HEK293 (cell line): ENCODE data around the gene FILIP1L.

Experiments
- CTCF ChIA-PET: fragments of 350-600 bp; formaldehyde crosslinking; extraction: SDS; loops from one replicate; lab custom pipeline; 2021; ENCODE audit warnings: antibody characterized with exemption; lab: Yijun Ruan, JAX
- POLR2A ChIA-PET: fragments of 300-600 bp; formaldehyde crosslinking; extraction: SDS; loops from one replicate; lab custom pipeline; 2020; ENCODE audit warnings: antibody characterized with exemption, inconsistent platforms; lab: Yijun Ruan, JAX
- H3K27ac ChIP-seq: fragments of 200-500 bp; sonication (Bioruptor generic); 2 replicates; pipeline ENCODE4 v1.5.1; 2014; ENCODE audit warnings: low read depth, low read length, control low read depth, inconsistent platforms; ENCODE audit errors: extremely low read depth
- H3K36me3 ChIP-seq, 2 experiments: fragments of 200-500 bp in 1 of 2; sonication (Bioruptor generic) in 1 of 2; 1 replicate in 1 of 2; 2 replicates in 1 of 2; pipeline ENCODE4 v1.5.1; 2014 to 2017; ENCODE audit warnings: inconsistent platforms in 2 of 2, low read length in 2 of 2; ENCODE audit not compliant: control insufficient read depth in 2 of 2, insufficient read depth in 1 of 2
- H3K4me1 ChIP-seq: fragments of 200-500 bp; sonication (Bioruptor generic); 2 replicates; pipeline ENCODE4 v1.5.1; 2014; ENCODE audit warnings: mild to moderate bottlenecking, low read length, inconsistent platforms; ENCODE audit not compliant: control insufficient read depth, insufficient read depth
- H3K4me3 ChIP-seq: 2 replicates; pipeline ENCODE4 v1.5.1; 2011; ENCODE audit warnings: low read depth, mild to moderate bottlenecking, control low read depth, low read length, moderate library complexity
- H3K9me3 ChIP-seq: fragments of 200-500 bp; sonication (Bioruptor generic); 2 replicates; pipeline ENCODE4 v1.5.1; 2014; ENCODE audit warnings: low read depth, low read length, inconsistent platforms; ENCODE audit not compliant: control insufficient read depth, insufficient read depth
- GLI2 ChIP-seq: fragments of 450-650 bp; formaldehyde crosslinking; IDR thresholded peaks from 2 replicates; pipeline ENCODE4; 2017; ENCODE audit warnings: missing biosample characterization, missing genetic modification characterization, low read depth, borderline replicate concordance
- KLF16 ChIP-seq: fragments of 450-650 bp; formaldehyde crosslinking; IDR thresholded peaks from 2 replicates; pipeline ENCODE4 v1.5.1; 2017; ENCODE audit warnings: missing biosample characterization, missing genetic modification characterization
- MZF1 ChIP-seq: fragments of 450-650 bp; formaldehyde crosslinking; IDR thresholded peaks from 2 replicates; pipeline ENCODE4 v1.5.1; 2017; ENCODE audit warnings: missing biosample characterization, missing genetic modification characterization, borderline replicate concordance
- ZNF138 ChIP-seq: fragments of 450-650 bp; formaldehyde crosslinking; IDR thresholded peaks from 2 replicates; pipeline ENCODE4 v1.5.1; 2016; ENCODE audit warnings: missing biosample characterization, missing genetic modification characterization, borderline replicate concordance
- ZNF184 ChIP-seq: fragments of 450-650 bp; IDR thresholded peaks from 2 replicates; pipeline ENCODE4 v1.5.1; 2018; ENCODE audit warnings: missing biosample characterization, mild to moderate bottlenecking, missing genetic modification characterization
- ZNF202 ChIP-seq: fragments of 450-650 bp; formaldehyde crosslinking; IDR thresholded peaks from 2 replicates; pipeline ENCODE4 v1.5.1; 2016; ENCODE audit warnings: missing biosample characterization, missing genetic modification characterization, borderline replicate concordance
- ZNF24 ChIP-seq: fragments of 450-650 bp; formaldehyde crosslinking; IDR thresholded peaks from 2 replicates; pipeline ENCODE4 v1.5.1; 2016; ENCODE audit warnings: missing biosample characterization, missing genetic modification characterization
- ZNF248 ChIP-seq: fragments of 450-650 bp; formaldehyde crosslinking; IDR thresholded peaks from 2 replicates; pipeline ENCODE4 v1.5.1; 2017; ENCODE audit warnings: missing biosample characterization, missing genetic modification characterization
- ZNF341 ChIP-seq: fragments of 450-650 bp; formaldehyde crosslinking; IDR thresholded peaks from 2 replicates; pipeline ENCODE4; 2016; ENCODE audit warnings: low read depth, missing biosample characterization, missing genetic modification characterization
- ZNF391 ChIP-seq: fragments of 450-650 bp; formaldehyde crosslinking; IDR thresholded peaks from 2 replicates; pipeline ENCODE4 v1.5.1; 2016; ENCODE audit warnings: low read depth, missing biosample characterization, missing genetic modification characterization, borderline replicate concordance
- TF ChIP-seq, protein P1 (sequence below): fragments of 450-650 bp; formaldehyde crosslinking; IDR thresholded peaks from 2 replicates; pipeline ENCODE4 v1.5.1; 2016; ENCODE audit warnings: missing biosample characterization, missing genetic modification characterization, borderline replicate concordance
- TF ChIP-seq, protein P2 (sequence below): fragments of 450-650 bp; formaldehyde crosslinking; IDR thresholded peaks from 2 replicates; pipeline ENCODE4 v1.5.1; 2016; ENCODE audit warnings: missing biosample characterization, missing genetic modification characterization
- TF ChIP-seq, protein P3 (sequence below): fragments of 450-650 bp; formaldehyde crosslinking; IDR thresholded peaks from 2 replicates; pipeline ENCODE4 v1.5.1; 2016; ENCODE audit warnings: missing biosample characterization, missing genetic modification characterization
- TF ChIP-seq, protein P4 (sequence below): fragments of 450-650 bp; formaldehyde crosslinking; IDR thresholded peaks from 2 replicates; pipeline ENCODE4 v1.5.1; 2016; ENCODE audit warnings: missing biosample characterization, missing genetic modification characterization, borderline replicate concordance
- TF ChIP-seq, protein P5 (sequence below): fragments of 450-650 bp; formaldehyde crosslinking; IDR thresholded peaks from 2 replicates; pipeline ENCODE4 v1.5.1; 2016; ENCODE audit warnings: missing biosample characterization, missing genetic modification characterization

FILIP1L gene

DNA sequence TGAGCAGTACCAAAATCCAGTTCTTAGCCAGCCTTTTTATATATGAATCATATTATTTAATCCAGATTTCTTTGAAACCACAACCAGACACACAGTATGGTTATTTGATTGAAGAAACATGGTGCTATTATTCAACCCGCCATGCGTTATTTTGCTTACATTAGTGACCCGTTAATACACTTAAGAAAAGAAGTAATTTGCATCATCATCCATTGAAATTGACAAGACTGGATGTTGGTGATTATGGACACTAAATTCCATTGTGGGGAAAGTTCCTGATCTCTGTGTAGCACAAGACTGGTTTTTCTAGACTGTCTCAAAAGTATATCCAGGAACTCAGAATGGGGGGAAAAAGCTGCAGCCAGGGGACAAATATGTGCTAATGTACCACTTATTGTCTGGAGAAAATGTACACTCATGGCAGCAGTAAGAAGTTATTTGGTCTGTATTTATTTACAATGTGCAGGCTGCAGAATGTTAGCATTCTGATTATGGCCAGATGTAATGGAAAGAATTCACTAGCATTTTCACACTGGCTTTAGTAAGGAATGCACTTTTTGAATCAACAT is 80.3 kb downstream of the FILIP1L start (continued):
- TF ChIP-seq, protein P1, sequence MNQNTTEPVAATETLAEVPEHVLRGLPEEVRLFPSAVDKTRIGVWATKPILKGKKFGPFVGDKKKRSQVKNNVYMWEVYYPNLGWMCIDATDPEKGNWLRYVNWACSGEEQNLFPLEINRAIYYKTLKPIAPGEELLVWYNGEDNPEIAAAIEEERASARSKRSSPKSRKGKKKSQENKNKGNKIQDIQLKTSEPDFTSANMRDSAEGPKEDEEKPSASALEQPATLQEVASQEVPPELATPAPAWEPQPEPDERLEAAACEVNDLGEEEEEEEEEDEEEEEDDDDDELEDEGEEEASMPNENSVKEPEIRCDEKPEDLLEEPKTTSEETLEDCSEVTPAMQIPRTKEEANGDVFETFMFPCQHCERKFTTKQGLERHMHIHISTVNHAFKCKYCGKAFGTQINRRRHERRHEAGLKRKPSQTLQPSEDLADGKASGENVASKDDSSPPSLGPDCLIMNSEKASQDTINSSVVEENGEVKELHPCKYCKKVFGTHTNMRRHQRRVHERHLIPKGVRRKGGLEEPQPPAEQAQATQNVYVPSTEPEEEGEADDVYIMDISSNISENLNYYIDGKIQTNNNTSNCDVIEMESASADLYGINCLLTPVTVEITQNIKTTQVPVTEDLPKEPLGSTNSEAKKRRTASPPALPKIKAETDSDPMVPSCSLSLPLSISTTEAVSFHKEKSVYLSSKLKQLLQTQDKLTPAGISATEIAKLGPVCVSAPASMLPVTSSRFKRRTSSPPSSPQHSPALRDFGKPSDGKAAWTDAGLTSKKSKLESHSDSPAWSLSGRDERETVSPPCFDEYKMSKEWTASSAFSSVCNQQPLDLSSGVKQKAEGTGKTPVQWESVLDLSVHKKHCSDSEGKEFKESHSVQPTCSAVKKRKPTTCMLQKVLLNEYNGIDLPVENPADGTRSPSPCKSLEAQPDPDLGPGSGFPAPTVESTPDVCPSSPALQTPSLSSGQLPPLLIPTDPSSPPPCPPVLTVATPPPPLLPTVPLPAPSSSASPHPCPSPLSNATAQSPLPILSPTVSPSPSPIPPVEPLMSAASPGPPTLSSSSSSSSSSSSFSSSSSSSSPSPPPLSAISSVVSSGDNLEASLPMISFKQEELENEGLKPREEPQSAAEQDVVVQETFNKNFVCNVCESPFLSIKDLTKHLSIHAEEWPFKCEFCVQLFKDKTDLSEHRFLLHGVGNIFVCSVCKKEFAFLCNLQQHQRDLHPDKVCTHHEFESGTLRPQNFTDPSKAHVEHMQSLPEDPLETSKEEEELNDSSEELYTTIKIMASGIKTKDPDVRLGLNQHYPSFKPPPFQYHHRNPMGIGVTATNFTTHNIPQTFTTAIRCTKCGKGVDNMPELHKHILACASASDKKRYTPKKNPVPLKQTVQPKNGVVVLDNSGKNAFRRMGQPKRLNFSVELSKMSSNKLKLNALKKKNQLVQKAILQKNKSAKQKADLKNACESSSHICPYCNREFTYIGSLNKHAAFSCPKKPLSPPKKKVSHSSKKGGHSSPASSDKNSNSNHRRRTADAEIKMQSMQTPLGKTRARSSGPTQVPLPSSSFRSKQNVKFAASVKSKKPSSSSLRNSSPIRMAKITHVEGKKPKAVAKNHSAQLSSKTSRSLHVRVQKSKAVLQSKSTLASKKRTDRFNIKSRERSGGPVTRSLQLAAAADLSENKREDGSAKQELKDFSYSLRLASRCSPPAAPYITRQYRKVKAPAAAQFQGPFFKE (tag by site-specific recombination) = no peak
- TF ChIP-seq ZNF202 = no peak
- TF ChIP-seq, protein P2, sequence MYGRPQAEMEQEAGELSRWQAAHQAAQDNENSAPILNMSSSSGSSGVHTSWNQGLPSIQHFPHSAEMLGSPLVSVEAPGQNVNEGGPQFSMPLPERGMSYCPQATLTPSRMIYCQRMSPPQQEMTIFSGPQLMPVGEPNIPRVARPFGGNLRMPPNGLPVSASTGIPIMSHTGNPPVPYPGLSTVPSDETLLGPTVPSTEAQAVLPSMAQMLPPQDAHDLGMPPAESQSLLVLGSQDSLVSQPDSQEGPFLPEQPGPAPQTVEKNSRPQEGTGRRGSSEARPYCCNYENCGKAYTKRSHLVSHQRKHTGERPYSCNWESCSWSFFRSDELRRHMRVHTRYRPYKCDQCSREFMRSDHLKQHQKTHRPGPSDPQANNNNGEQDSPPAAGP = no peak

DNA sequence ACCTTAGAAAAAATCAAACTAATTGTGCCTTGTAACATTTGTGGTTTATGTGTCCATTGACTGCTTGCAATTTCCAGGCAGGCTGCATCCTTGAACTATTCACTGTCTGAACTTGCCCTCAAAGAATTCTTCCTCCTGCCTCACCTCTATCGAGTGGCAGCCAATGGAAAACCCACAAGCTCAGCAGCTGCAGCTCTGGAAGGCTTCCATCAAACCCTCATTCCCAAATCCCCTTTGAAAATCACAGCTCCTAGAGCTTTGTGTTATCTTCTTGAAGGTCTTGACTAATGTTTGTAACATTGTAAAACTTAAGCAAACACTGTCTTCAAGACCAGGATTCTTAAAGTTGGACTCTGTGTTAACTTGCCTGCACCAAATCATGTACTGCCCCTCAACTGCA is 81.1 kb downstream of the FILIP1L start:
- Histone ChIP-seq H3K9me3 (no peaks in the 10 kb centered on the region), H3K27ac (no peak overlapping the region), H3K4me3 (no peak overlapping the region), H3K4me1 (no peaks in the 10 kb centered on the region), H3K36me3 (no peaks in the 10 kb centered on the region)
- TF ChIP-seq, protein P2 = no peak
- no peak for TF ChIP-seq ZNF202
- TF ChIP-seq ZNF184 (tag by site-specific recombination) = no peak
- peak; percentile 40; the same call in 1 of the 2 replicates for TF ChIP-seq MZF1 (tag by site-specific recombination)
- no peak for TF ChIP-seq ZNF24 (tag by site-specific recombination)
- TF ChIP-seq, protein P3, sequence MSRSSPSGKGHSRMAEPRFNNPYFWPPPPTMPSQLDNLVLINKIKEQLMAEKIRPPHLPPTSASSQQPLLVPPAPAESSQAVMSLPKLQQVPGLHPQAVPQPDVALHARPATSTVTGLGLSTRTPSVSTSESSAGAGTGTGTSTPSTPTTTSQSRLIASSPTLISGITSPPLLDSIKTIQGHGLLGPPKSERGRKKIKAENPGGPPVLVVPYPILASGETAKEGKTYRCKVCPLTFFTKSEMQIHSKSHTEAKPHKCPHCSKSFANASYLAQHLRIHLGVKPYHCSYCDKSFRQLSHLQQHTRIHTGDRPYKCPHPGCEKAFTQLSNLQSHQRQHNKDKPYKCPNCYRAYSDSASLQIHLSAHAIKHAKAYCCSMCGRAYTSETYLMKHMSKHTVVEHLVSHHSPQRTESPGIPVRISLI (tag by site-specific recombination) = no peak
- TF ChIP-seq ZNF341 (tag by site-specific recombination) = no peak
- CTCF ChIA-PET = no interaction called here
- POLR2A ChIA-PET = interaction anchor here (0.6 kb wide), 1 partner anchor 391 kb away, joined by 4 read pairs; no protein-coding TSS in a partner anchor

DNA sequence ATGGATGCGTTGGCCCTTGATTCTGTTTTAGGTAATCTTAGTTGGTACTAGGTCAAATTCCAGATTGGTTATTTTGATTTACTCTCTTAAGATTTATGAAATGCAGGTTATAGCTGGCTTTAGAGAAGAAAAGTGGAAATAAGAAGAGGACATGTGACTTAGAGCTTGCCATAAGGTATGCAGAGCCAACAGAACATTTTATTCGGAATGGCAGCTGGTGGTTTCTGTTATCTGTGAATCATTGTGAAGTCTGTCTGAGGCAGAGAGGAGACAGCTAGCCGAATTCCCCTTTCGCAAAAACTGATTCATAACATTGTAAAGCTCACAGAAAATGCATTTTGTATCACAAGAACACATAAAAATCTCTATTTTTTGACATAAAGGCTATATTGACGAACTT is 82.1 kb downstream of the FILIP1L start:
- CTCF ChIA-PET = no interaction called here
- POLR2A ChIA-PET = no interaction called here
- no peak overlapping the region for H3K4me3 ChIP-seq
- no peak overlapping the region for H3K27ac ChIP-seq
- no peaks in the 10 kb centered on the region for H3K9me3 ChIP-seq
- H3K4me1 ChIP-seq = no peaks in the 10 kb centered on the region
- H3K36me3 ChIP-seq = no peaks in the 10 kb centered on the region
- TF ChIP-seq ZNF138 (tag by site-specific recombination) (no peak), ZNF391 (no peak), KLF16 (tag by site-specific recombination) (no peak), ZNF248 (tag by site-specific recombination) (no peak), GLI2 (tag by site-specific recombination) (no peak)
- TF ChIP-seq, protein P4, sequence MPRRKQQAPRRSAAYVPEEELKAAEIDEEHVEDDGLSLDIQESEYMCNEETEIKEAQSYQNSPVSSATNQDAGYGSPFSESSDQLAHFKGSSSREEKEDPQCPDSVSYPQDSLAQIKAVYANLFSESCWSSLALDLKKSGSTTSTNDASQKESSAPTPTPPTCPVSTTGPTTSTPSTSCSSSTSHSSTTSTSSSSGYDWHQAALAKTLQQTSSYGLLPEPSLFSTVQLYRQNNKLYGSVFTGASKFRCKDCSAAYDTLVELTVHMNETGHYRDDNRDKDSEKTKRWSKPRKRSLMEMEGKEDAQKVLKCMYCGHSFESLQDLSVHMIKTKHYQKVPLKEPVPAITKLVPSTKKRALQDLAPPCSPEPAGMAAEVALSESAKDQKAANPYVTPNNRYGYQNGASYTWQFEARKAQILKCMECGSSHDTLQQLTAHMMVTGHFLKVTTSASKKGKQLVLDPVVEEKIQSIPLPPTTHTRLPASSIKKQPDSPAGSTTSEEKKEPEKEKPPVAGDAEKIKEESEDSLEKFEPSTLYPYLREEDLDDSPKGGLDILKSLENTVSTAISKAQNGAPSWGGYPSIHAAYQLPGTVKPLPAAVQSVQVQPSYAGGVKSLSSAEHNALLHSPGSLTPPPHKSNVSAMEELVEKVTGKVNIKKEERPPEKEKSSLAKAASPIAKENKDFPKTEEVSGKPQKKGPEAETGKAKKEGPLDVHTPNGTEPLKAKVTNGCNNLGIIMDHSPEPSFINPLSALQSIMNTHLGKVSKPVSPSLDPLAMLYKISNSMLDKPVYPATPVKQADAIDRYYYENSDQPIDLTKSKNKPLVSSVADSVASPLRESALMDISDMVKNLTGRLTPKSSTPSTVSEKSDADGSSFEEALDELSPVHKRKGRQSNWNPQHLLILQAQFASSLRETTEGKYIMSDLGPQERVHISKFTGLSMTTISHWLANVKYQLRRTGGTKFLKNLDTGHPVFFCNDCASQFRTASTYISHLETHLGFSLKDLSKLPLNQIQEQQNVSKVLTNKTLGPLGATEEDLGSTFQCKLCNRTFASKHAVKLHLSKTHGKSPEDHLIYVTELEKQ (tag by site-specific recombination) = no peak
- TF ChIP-seq, protein P5, sequence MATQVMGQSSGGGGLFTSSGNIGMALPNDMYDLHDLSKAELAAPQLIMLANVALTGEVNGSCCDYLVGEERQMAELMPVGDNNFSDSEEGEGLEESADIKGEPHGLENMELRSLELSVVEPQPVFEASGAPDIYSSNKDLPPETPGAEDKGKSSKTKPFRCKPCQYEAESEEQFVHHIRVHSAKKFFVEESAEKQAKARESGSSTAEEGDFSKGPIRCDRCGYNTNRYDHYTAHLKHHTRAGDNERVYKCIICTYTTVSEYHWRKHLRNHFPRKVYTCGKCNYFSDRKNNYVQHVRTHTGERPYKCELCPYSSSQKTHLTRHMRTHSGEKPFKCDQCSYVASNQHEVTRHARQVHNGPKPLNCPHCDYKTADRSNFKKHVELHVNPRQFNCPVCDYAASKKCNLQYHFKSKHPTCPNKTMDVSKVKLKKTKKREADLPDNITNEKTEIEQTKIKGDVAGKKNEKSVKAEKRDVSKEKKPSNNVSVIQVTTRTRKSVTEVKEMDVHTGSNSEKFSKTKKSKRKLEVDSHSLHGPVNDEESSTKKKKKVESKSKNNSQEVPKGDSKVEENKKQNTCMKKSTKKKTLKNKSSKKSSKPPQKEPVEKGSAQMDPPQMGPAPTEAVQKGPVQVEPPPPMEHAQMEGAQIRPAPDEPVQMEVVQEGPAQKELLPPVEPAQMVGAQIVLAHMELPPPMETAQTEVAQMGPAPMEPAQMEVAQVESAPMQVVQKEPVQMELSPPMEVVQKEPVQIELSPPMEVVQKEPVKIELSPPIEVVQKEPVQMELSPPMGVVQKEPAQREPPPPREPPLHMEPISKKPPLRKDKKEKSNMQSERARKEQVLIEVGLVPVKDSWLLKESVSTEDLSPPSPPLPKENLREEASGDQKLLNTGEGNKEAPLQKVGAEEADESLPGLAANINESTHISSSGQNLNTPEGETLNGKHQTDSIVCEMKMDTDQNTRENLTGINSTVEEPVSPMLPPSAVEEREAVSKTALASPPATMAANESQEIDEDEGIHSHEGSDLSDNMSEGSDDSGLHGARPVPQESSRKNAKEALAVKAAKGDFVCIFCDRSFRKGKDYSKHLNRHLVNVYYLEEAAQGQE (tag by site-specific recombination) = no peak
